ENCODE measurements around the gene FASTKD3. TPM values are rescaled to one million over a fixed set of nuclear protein-coding genes. Genes with fewer than 3 reads are reported as not detected.

Gene FASTKD3
- total and polyA plus RNA-seq, 2 experiments from 2014 or later, result 14.7 to 22.4 TPM

DNA sequence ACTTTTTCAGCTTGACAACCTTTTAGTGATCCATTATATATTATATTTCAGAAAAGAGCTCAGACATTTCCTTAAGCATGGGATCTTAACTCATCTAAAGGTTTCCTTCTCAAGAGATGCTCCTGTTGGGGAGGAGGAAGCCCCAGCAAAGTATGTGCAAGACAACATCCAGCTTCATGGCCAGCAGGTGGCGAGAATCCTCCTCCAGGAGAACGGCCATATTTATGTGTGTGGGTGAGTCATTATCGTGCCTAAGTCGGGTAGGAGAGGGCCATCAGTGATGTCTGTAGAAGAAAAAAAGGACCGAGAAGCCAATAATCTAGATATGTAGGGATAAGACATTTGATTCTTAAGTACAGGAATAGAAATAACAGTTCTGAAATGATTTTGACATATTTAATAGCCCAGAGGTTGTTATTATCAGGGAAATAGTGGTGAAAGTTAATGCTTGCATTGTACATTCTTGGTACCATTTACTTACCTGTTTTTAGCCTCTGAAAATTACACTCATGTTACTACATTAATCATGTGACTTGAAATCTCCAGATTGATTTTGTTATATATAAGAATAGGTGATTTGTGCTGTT, 28.3 kb upstream of the FASTKD3 start:
- TF ChIP-seq, protein P1, sequence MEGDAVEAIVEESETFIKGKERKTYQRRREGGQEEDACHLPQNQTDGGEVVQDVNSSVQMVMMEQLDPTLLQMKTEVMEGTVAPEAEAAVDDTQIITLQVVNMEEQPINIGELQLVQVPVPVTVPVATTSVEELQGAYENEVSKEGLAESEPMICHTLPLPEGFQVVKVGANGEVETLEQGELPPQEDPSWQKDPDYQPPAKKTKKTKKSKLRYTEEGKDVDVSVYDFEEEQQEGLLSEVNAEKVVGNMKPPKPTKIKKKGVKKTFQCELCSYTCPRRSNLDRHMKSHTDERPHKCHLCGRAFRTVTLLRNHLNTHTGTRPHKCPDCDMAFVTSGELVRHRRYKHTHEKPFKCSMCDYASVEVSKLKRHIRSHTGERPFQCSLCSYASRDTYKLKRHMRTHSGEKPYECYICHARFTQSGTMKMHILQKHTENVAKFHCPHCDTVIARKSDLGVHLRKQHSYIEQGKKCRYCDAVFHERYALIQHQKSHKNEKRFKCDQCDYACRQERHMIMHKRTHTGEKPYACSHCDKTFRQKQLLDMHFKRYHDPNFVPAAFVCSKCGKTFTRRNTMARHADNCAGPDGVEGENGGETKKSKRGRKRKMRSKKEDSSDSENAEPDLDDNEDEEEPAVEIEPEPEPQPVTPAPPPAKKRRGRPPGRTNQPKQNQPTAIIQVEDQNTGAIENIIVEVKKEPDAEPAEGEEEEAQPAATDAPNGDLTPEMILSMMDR (IDR thresholded peaks at IDR 0.05; ENCODE audit: poor library complexity), result peak; percentile 37
- TF ChIP-seq EZH2phosphoT487 (IDR thresholded peaks at IDR 0.05; ENCODE audit: low read depth, severe bottlenecking, unreplicated experiment), result no peak
- Histone ChIP-seq H3K4me3 (no peak overlapping the region), H3K27me3 (no peaks in the 10 kb centered on the region), H2AFZ (no peak overlapping the region), H3K4me2 (no peak overlapping the region), H3K27ac (no peak overlapping the region), H3K4me1 (ENCODE audit: insufficient read depth) (peaks cover 4% of the 10 kb centered on the region), H3K9me2 (replicated peaks; ENCODE audit: insufficient read depth) (no peaks in the 10 kb centered on the region), H3K36me3 (replicated peaks; ENCODE audit: insufficient read depth, low read depth) (no peaks in the 10 kb centered on the region), H3K79me2 (no peaks in the 10 kb centered on the region), H3K9me3 (ENCODE audit: low read depth) (no peaks in the 10 kb centered on the region), H4K20me1 (ENCODE audit: insufficient read depth, poor library complexity, severe bottlenecking) (no peaks in the 10 kb centered on the region)
- peak; percentile 40 for DNase-seq (ENCODE audit: low spot score)
- 85% methylated on average over 5 of the region's 5 CpGs for WGBS (ENCODE audit: low lambda C conversion rate, missing lambda C conversion rate)

DNA sequence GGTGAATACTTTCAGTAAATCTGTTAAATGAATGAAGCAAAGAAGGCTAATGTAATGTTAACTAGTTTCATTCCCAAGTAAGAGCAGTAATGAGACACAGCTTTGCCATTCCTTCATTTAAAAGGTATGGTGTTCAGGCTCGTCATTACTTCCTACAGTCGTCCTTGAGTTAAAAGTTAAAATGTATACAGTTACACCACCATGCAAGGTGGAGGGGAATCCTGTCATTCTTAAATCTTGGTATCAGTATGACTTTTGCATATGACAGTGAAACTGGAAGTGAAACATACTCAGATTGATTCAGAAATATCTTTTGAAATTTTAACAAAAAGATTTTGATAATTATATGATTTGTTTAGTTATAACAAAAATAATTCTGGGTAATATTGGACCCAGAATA, 26.0 kb upstream of the FASTKD3 start:
- WGBS (ENCODE audit: low lambda C conversion rate, missing lambda C conversion rate), result 85% methylated on average over 2 of the region's 2 CpGs
- H3K36me3 ChIP-seq (replicated peaks; ENCODE audit: insufficient read depth, low read depth), result no peaks in the 10 kb centered on the region

DNA sequence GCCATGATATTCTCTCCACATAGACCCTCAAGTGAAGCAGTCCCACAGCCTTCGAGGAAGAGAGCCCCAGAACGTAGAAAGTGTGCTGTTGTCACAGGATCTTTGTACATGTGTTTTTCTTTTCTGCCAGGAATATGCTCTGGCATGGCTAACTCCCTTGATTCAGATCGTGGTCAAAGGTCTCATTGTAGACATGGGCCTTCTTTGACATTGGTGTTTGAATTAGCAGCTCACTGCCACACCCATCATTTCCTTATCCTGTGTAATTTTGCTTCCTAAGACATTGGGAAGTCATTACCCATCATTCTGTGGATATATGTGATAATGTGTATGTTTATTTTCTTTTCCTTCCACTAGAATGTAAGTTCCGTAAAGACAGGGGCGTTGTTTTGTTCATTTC, 25.6 kb upstream of the FASTKD3 start:
- H3K36me3 ChIP-seq (replicated peaks; ENCODE audit: insufficient read depth, low read depth), result no peaks in the 10 kb centered on the region
- H3K9me3 ChIP-seq (ENCODE audit: low read depth), result no peaks in the 10 kb centered on the region
- H2AFZ ChIP-seq, result no peak overlapping the region
- no peak for DNase-seq (ENCODE audit: low spot score)
- H3K4me1 ChIP-seq (ENCODE audit: insufficient read depth), result peaks cover 4% of the 10 kb centered on the region
- no peak overlapping the region for H3K4me2 ChIP-seq
- TF ChIP-seq, protein P1 (IDR thresholded peaks at IDR 0.05; ENCODE audit: poor library complexity), result no peak
- no peak for TF ChIP-seq EZH2phosphoT487 (IDR thresholded peaks at IDR 0.05; ENCODE audit: low read depth, severe bottlenecking, unreplicated experiment)
- H3K9me2 ChIP-seq (replicated peaks; ENCODE audit: insufficient read depth), result no peaks in the 10 kb centered on the region
- no peaks in the 10 kb centered on the region for H4K20me1 ChIP-seq (ENCODE audit: insufficient read depth, poor library complexity, severe bottlenecking)
- H3K27ac ChIP-seq, result peak overlapping the region; percentile 41
- H3K27me3 ChIP-seq, result no peaks in the 10 kb centered on the region
- H3K4me3 ChIP-seq, result no peak overlapping the region
- whole genome bisulfite sequencing (ENCODE audit: low lambda C conversion rate, missing lambda C conversion rate), result 91% methylated on average over 5 of the region's 5 CpGs
- no peaks in the 10 kb centered on the region for H3K79me2 ChIP-seq

More for the DNA sequence above, 26.0 kb upstream of the FASTKD3 start:
- no peaks in the 10 kb centered on the region for H3K9me2 ChIP-seq (replicated peaks; ENCODE audit: insufficient read depth)
- no peak overlapping the region for H2AFZ ChIP-seq
- no peak overlapping the region for H3K4me3 ChIP-seq
- no peak overlapping the region for H3K4me2 ChIP-seq
- peaks cover 4% of the 10 kb centered on the region for H3K4me1 ChIP-seq (ENCODE audit: insufficient read depth)
- H3K9me3 ChIP-seq (ENCODE audit: low read depth), result no peaks in the 10 kb centered on the region
- DNase-seq (ENCODE audit: low spot score), result no peak
- H3K79me2 ChIP-seq, result no peaks in the 10 kb centered on the region
- TF ChIP-seq EZH2 (IDR thresholded peaks at IDR 0.05; ENCODE audit: borderline replicate concordance) (no peak), EZH2phosphoT487 (IDR thresholded peaks at IDR 0.05; ENCODE audit: low read depth, severe bottlenecking, unreplicated experiment) (no peak)
- TF ChIP-seq, protein P1 (IDR thresholded peaks at IDR 0.05; ENCODE audit: poor library complexity), result no peak
- no peaks in the 10 kb centered on the region for H4K20me1 ChIP-seq (ENCODE audit: insufficient read depth, poor library complexity, severe bottlenecking)
- H3K27me3 ChIP-seq, result no peaks in the 10 kb centered on the region
- no peak overlapping the region for H3K27ac ChIP-seq

DNA sequence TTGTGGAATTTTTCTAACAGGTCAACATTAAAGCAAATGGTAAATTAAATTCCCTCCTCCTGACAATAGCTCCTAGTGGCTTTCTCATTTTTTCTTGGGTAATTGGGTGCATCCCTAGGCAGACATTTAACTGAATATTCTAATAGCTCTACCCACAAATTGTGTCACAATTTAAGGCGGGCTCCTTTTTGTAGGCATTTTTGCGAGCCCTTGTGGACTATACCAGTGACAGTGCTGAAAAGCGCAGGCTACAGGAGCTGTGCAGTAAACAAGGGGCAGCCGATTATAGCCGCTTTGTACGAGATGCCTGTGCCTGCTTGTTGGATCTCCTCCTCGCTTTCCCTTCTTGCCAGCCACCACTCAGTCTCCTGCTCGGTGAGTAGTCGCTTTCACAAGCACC, 20.1 kb upstream of the FASTKD3 start:
- Histone ChIP-seq H3K9me2 (replicated peaks; ENCODE audit: insufficient read depth) (no peaks in the 10 kb centered on the region), H3K4me3 (no peak overlapping the region), H2AFZ (no peak overlapping the region), H3K27ac (no peak overlapping the region), H4K20me1 (ENCODE audit: insufficient read depth, poor library complexity, severe bottlenecking) (no peaks in the 10 kb centered on the region), H3K4me2 (no peak overlapping the region), H3K27me3 (no peaks in the 10 kb centered on the region), H3K36me3 (replicated peaks; ENCODE audit: insufficient read depth, low read depth) (no peaks in the 10 kb centered on the region), H3K79me2 (no peaks in the 10 kb centered on the region), H3K9me3 (ENCODE audit: low read depth) (no peaks in the 10 kb centered on the region), H3K4me1 (ENCODE audit: insufficient read depth) (no peaks in the 10 kb centered on the region)
- no peak for DNase-seq (ENCODE audit: low spot score)
- TF ChIP-seq EZH2phosphoT487 (IDR thresholded peaks at IDR 0.05; ENCODE audit: low read depth, severe bottlenecking, unreplicated experiment), result no peak
- TF ChIP-seq, protein P1 (IDR thresholded peaks at IDR 0.05; ENCODE audit: poor library complexity), result no peak
- no peak for TF ChIP-seq EZH2 (IDR thresholded peaks at IDR 0.05; ENCODE audit: borderline replicate concordance)
- 97% methylated on average over 9 of the region's 9 CpGs for WGBS (ENCODE audit: low lambda C conversion rate, missing lambda C conversion rate)
